Mucosa of rectum (tissue), 2 donors: ENCODE data around the gene ZNF407.

ENCODE experiments used
- H3K27ac ChIP-seq, 2 donors: one replicate each; pipeline ENCODE4 v1.7.0; 2013; ENCODE audit warnings: inconsistent platforms in 2 of 2, low read depth in 2 of 2, low read length in 2 of 2
- H3K27me3 ChIP-seq, 2 donors: one replicate each; pipeline ENCODE4 v1.7.0; 2013; ENCODE audit warnings: low read length in 2 of 2; ENCODE audit not compliant: control insufficient read depth in 2 of 2, insufficient read depth in 2 of 2
- H3K36me3 ChIP-seq, 2 donors: one replicate each; pipeline ENCODE4 v1.7.0; 2013; ENCODE audit warnings: low read length in 2 of 2; ENCODE audit not compliant: control insufficient read depth in 2 of 2, insufficient read depth in 2 of 2
- H3K4me1 ChIP-seq, 2 donors: one replicate each; pipeline ENCODE4 v1.7.0; 2013; ENCODE audit warnings: low read length in 2 of 2, mild to moderate bottlenecking in 1 of 2; ENCODE audit not compliant: control insufficient read depth in 2 of 2, insufficient read depth in 2 of 2
- H3K4me3 ChIP-seq, 2 donors: one replicate each; pipeline ENCODE4 v1.7.0; 2013; ENCODE audit warnings: low read length in 2 of 2
- H3K9ac ChIP-seq, 2 donors: one replicate each; pipeline ENCODE4 v1.7.0; 2013; ENCODE audit warnings: low read length in 2 of 2, low read depth in 1 of 2, mild to moderate bottlenecking in 1 of 2
- H3K9me3 ChIP-seq, 2 donors: one replicate each; pipeline ENCODE4 v1.7.0; 2013; ENCODE audit warnings: low read length in 2 of 2; ENCODE audit not compliant: control insufficient read depth in 2 of 2
- donor health status: healthy.
- donor health status: Normal muscosa, but diverticular disease.

ZNF407 gene

DNA sequence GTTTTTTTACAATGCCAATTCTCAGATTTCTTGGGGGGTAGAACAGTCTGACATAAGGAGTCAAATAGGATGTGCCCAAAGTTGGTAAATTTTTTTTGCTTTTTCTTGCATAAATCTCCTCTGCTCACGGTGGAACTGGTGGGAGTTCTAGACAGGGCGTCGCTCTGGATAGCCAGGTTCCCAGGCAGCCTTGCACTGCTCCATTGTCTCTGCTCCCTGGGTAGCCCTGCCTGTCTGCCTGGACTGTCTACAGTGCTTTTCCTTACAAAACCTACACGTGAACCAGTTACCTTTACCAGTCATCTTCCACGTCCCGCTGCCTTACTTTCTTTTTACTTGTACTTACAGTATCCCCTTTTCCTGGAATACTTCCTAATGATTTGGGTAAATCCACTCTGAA lies 117.1 kb downstream of the ZNF407 start:
- Histone ChIP-seq H3K27ac (no peak overlapping the region), H3K36me3 (no peaks in the 10 kb centered on the region), H3K4me3 (no peak overlapping the region), H3K9ac (no peak overlapping the region), H3K4me1 (no peaks in the 10 kb centered on the region), H3K27me3 (no peaks in the 10 kb centered on the region), H3K9me3 (no peaks in the 10 kb centered on the region)

DNA sequence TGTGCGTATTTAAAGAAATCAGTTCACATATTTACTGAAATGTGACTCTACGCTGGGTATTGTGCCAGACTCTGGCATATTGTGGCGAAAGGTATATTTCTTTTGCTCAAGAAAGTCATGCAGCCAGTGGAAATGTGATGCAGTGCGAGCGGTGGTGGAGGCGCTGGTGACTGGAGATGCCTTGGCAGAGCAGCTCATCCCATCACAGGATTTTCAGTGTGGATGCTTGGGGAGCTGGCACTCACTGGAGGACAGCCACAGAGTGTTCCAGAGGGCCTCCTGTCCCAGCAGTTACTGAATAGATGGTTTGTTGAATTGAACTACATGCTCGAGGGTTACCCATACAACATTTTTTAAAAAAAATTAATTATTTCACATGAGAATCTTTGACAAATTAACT lies 117.6 kb downstream of the ZNF407 start:
- Histone ChIP-seq H3K36me3 (no peaks in the 10 kb centered on the region), H3K4me1 (no peaks in the 10 kb centered on the region), H3K9ac (no peak overlapping the region), H3K27ac (no peak overlapping the region), H3K9me3 (no peaks in the 10 kb centered on the region), H3K4me3 (no peak overlapping the region), H3K27me3 (no peaks in the 10 kb centered on the region)

DNA sequence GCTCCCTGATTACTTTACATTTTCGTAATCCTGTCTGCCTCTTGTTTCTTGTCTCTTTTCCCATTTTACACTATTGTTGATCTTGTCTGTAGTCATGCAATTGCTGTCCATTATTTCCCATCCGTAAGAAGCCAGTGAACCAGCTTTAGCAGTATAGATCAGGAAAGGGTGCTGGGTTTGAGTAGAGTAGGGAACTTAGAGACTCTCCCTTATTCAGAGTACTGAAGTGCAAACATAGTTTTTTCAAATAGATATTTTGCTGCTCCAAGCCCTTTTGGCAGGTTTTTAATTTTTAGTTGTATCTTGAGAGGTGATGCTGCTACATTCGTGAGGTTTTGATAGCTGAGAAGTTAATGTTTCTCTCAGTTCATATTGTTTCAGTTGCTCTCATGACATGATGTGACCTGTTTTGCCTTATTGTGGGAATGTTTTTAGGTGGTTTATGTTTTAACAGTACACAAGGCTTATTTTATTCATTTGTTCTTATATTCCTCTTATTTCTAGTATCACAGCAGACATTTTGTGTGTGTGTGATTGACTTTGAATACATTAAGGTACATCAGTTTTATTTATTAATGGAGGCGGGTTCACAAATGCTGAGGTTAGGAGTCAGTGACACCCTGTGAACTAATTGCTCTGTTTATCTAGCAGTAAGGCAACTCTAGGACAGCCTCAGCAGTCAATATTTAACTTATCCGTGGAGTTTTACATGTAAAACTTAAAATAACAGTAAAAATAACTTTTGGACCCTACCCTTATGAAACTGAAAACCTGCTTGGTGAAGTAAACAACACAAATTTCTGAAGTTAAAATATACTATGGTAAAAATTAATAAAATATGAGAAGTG lies 118.4 kb downstream of the ZNF407 start:
- no peak overlapping the region for H3K4me3 ChIP-seq
- H3K36me3 ChIP-seq: no peaks in the 10 kb centered on the region
- H3K9ac ChIP-seq: no peak overlapping the region
- H3K27me3 ChIP-seq: no peaks in the 10 kb centered on the region
- H3K9me3 ChIP-seq: no peaks in the 10 kb centered on the region
- H3K4me1 ChIP-seq: no peaks in the 10 kb centered on the region
- no peak overlapping the region for H3K27ac ChIP-seq

DNA sequence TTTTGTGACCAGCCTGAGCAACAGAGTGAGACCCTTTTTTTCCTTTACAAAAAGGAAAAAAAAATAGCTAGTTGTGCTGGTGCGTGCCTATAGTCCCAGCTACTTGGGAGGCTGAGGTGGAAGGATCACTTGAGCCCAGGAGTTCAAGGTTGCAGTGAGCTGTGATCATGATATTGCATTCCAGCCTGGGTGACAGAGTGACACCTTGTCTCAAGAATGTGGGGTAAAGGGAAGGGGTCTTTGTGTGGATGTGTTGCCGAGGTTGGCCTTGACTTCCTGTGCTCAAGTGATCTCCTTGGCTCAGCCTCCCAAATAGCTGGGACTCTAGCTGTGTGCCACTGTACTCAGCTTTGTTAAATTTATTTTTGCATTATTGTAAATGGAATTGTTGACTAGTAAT lies 120.6 kb downstream of the ZNF407 start:
- H3K27me3 ChIP-seq: no peaks in the 10 kb centered on the region

DNA sequence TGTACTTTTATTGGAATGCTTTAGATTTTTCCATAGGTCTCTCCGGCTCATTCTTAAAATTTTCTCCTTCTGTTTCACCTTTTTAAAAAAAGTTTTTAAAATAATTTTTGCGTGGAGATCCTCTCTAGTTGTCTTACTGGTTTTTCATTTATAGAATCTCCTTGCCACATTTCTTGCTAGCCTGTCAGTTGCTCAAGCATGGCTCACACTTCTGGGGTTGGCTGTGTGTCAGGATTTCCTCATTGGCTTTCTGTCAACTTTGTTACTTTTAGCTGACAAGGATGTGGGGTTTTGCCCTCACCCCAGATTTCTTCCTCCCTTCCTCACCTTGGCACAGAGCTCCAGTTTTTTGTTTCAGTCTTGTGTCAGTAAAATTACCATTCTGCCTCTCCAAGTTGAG lies 124.6 kb downstream of the ZNF407 start:
- no peak overlapping the region for H3K4me3 ChIP-seq
- no peaks in the 10 kb centered on the region for H3K27me3 ChIP-seq
- H3K4me1 ChIP-seq: no peaks in the 10 kb centered on the region
- H3K36me3 ChIP-seq: no peaks in the 10 kb centered on the region
- no peak overlapping the region for H3K27ac ChIP-seq
- H3K9me3 ChIP-seq: no peaks in the 10 kb centered on the region
- no peak overlapping the region for H3K9ac ChIP-seq

More for the DNA sequence above, 120.6 kb downstream of the ZNF407 start:
- H3K9ac ChIP-seq: no peak overlapping the region
- no peaks in the 10 kb centered on the region for H3K9me3 ChIP-seq
- no peaks in the 10 kb centered on the region for H3K4me1 ChIP-seq
- no peaks in the 10 kb centered on the region for H3K36me3 ChIP-seq
- no peak overlapping the region for H3K27ac ChIP-seq
- no peak overlapping the region for H3K4me3 ChIP-seq

DNA sequence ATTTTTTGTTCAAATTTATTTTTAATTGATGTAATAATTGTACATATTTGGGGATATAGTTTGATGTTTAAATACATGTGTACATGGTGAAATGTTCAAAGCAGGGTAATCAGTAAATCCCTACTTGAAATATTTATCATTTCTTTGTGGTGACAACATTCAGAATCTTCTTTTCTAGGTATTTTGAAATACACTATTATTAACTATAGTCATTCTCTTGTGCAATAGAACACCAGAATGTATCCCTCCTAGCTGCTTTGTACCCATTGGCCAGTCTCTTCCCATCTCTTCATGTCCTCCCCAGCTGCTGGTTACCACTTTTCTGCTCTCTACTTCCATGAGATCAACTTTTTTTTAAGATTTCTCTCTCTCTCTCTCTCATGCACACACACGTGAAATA lies 126.5 kb downstream of the ZNF407 start:
- no peak overlapping the region for H3K4me3 ChIP-seq

DNA sequence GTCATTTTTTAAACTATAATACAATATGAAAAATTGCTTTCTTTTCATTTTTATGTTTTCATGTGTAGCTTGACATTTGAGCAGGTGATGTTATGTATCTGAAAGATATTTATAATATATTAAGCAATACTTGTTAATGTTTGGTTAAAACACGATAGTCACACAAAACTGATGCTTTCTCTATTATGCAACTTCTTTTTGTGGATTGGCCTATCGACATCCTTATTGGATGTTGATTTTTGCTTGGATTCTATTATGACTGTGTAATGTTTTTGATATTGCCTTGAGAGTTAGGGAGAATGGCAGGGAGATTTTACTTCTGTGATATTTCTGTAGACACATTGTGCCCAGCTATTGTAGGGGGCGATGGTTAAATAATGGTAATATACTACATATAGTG lies 128.0 kb downstream of the ZNF407 start:
- Histone ChIP-seq H3K9ac (no peak overlapping the region), H3K27me3 (no peaks in the 10 kb centered on the region), H3K4me3 (no peak overlapping the region), H3K9me3 (no peaks in the 10 kb centered on the region), H3K36me3 (no peaks in the 10 kb centered on the region), H3K27ac (no peak overlapping the region), H3K4me1 (no peaks in the 10 kb centered on the region)

More for the DNA sequence above, 126.5 kb downstream of the ZNF407 start:
- no peak overlapping the region for H3K27ac ChIP-seq
- H3K27me3 ChIP-seq: no peaks in the 10 kb centered on the region
- H3K9me3 ChIP-seq: no peaks in the 10 kb centered on the region
- H3K36me3 ChIP-seq: no peaks in the 10 kb centered on the region
- no peaks in the 10 kb centered on the region for H3K4me1 ChIP-seq
- H3K9ac ChIP-seq: no peak overlapping the region

DNA sequence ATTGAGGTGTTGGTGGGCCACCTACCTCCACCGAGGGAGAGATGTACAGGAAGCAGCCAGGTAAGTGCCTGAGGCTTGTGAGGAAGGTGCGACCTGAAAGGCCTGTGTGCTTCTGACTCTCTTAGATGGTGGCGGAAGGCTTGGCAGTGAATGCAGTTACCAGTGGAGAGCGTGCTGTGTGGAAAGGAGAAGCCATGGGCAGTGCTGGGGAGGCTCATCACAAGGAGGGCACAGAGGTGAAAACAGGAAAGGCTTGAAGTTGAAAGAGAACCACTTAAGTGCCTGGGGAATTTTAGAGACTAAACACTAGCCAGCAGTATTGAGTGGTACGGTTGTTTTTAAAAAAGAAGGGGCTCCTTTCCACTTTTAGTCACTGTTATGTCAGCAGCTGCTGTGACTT lies 130.9 kb downstream of the ZNF407 start:
- Histone ChIP-seq H3K9me3 (no peaks in the 10 kb centered on the region), H3K27ac (no peak overlapping the region), H3K36me3 (no peaks in the 10 kb centered on the region), H3K4me3 (no peak overlapping the region), H3K27me3 (no peaks in the 10 kb centered on the region), H3K9ac (no peak overlapping the region), H3K4me1 (no peaks in the 10 kb centered on the region)

DNA sequence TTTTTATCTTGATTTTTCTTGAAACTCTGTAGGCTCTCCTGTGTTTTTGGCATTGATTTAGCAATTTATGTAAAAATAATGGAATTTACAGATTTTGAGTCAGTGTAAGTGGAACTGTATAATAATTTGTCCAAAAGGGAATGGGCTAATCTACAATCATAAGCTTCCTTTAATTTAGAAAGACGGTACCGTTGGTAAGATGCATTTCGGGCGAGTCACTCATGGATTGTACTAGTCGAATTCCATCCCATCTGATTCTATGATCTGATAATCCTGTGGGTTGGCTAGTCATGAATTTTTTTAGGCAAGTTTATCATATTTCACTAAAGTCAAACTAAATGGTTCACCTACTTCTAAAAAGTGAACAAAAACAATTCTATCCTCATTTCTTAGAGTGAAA lies 133.4 kb downstream of the ZNF407 start:
- no peak overlapping the region for H3K27ac ChIP-seq

DNA sequence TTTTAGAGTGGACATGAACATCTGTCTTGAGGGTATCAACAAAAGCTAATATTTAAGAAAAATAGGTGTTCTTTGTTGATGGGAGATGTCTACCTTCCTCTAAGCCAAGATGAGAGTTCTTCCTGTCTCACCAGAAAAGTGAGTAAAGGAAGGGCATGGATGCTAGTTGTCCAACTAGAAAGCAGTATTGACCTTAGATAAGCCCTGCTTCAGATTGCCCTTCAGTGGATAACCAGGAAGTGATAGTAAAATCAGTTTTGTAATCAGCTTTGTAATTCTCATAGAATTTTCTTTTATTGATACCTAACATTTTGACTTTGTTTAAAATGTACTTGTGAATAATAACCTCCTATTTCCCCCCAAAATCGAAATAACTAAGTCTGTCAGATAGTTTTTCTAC lies 134.7 kb downstream of the ZNF407 start:
- Histone ChIP-seq H3K4me1 (no peaks in the 10 kb centered on the region), H3K27ac (no peak overlapping the region), H3K36me3 (no peaks in the 10 kb centered on the region), H3K4me3 (no peak overlapping the region), H3K9ac (no peak overlapping the region), H3K9me3 (no peaks in the 10 kb centered on the region), H3K27me3 (no peaks in the 10 kb centered on the region)

More for the DNA sequence above, 133.4 kb downstream of the ZNF407 start:
- H3K4me1 ChIP-seq: no peaks in the 10 kb centered on the region
- H3K4me3 ChIP-seq: no peak overlapping the region
- no peak overlapping the region for H3K9ac ChIP-seq
- H3K36me3 ChIP-seq: no peaks in the 10 kb centered on the region
- H3K27me3 ChIP-seq: no peaks in the 10 kb centered on the region
- no peaks in the 10 kb centered on the region for H3K9me3 ChIP-seq
